Measurements from ENCODE around the gene TCEAL1. TPM values are rescaled to one million over a fixed set of nuclear protein-coding genes. Genes with fewer than 3 reads are reported as not detected.
A peak's percentile ranks its signal among the peaks of the same experiment; 100 is the strongest.
"Not testable (repeated sequence)": the region's sequence is repeated elsewhere in the genome, so short reads cannot be mapped to it uniquely, and the experiment has no call there.

Gene TCEAL1
- total RNA-seq, 1 donor: 38.7 TPM

DNA sequence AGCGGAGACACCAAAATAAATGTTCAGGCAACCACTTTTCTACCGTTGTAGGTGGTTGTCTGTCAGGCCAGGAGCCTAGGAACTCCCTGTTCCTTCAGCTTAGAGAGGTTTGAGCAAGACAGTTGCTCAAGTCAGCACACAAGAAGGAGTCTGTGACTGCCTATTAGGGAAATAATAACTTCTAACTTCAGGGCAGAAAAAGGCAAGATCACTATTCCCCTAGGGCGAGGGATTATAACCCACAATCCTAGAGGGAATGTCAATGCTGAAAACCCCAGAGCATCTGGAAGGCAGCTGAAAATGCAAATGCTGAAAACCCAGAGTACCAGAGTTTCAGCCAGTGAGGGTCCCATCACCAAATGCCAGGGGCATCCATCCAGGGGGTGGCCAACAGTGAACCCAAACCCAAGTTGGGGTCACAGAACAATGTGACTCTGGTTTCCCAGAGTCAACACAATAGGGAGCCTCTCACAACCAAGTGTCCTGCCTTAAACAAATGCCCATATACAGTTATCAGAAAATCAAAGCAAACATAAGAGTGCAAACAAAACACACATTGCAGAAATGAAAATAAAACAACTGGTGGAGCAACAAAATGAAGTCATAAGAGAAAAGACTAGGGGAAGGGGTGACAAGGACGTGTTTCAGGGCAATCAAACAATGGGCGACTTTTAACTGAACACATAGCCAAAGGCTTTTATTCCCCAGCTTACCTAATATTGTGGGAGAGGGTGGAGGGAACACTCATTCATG is 30.1 kb downstream of the TCEAL1 start:
- H3K36me3 ChIP-seq (ENCODE audit: insufficient read depth, low read length): no peaks in the 10 kb centered on the region
- H3K4me3 ChIP-seq (ENCODE audit: insufficient read depth, low read length): no peak overlapping the region
- no peak overlapping the region for H3K4me2 ChIP-seq (ENCODE audit: insufficient read depth, low read length)
- H3K9me3 ChIP-seq (ENCODE audit: low read depth, low read length): no peaks in the 10 kb centered on the region
- H3K27ac ChIP-seq (ENCODE audit: low read depth, low read length): no peak overlapping the region
- no peaks in the 10 kb centered on the region for H3K79me2 ChIP-seq (ENCODE audit: insufficient read depth, low read length)
- H2AFZ ChIP-seq (ENCODE audit: low read length): no peak overlapping the region
- H3K4me1 ChIP-seq (ENCODE audit: insufficient read depth, low read length): no peaks in the 10 kb centered on the region
- peaks cover 3% of the 10 kb centered on the region for H3K27me3 ChIP-seq (ENCODE audit: insufficient read depth, low read length)
- H4K20me1 ChIP-seq (ENCODE audit: insufficient read depth, low read length): no peaks in the 10 kb centered on the region
- TF ChIP-seq CTCF (IDR thresholded peaks at IDR 0.05; ENCODE audit: extremely low read depth, low read depth, low read length): no peak
- no peak for DNase-seq (ENCODE audit: insufficient read length, low spot score, missing footprints)

DNA sequence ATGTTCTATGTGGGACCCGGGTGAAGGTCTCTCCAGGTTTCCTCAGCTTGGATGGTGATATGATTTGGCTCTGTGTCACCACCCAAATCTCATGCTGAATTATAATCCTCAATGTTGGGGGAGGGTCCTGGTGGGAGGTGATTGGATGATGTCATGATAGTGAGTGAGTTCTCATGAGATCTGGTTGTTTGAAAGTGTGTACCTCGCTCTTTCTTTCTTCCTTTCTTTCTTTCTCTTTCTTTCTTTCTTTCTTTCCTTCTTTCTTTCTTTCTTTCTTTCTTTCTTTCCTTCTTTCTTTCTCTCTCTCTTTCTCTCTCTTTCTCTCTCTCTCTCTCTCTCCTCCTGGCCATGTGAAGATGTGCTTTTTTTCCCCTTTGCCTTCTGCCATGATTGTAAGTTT is 30.7 kb downstream of the TCEAL1 start:
- not testable (repeated sequence) for H3K4me1 ChIP-seq (ENCODE audit: insufficient read depth, low read length); H3K4me3 ChIP-seq (ENCODE audit: insufficient read depth, low read length); H3K27ac ChIP-seq (ENCODE audit: low read depth, low read length); H4K20me1 ChIP-seq (ENCODE audit: insufficient read depth, low read length); DNase-seq (ENCODE audit: insufficient read length, low spot score, missing footprints); H3K36me3 ChIP-seq (ENCODE audit: insufficient read depth, low read length); H3K27me3 ChIP-seq (ENCODE audit: insufficient read depth, low read length); H3K9me3 ChIP-seq (ENCODE audit: low read depth, low read length); H2AFZ ChIP-seq (ENCODE audit: low read length); H3K4me2 ChIP-seq (ENCODE audit: insufficient read depth, low read length); H3K79me2 ChIP-seq (ENCODE audit: insufficient read depth, low read length)

DNA sequence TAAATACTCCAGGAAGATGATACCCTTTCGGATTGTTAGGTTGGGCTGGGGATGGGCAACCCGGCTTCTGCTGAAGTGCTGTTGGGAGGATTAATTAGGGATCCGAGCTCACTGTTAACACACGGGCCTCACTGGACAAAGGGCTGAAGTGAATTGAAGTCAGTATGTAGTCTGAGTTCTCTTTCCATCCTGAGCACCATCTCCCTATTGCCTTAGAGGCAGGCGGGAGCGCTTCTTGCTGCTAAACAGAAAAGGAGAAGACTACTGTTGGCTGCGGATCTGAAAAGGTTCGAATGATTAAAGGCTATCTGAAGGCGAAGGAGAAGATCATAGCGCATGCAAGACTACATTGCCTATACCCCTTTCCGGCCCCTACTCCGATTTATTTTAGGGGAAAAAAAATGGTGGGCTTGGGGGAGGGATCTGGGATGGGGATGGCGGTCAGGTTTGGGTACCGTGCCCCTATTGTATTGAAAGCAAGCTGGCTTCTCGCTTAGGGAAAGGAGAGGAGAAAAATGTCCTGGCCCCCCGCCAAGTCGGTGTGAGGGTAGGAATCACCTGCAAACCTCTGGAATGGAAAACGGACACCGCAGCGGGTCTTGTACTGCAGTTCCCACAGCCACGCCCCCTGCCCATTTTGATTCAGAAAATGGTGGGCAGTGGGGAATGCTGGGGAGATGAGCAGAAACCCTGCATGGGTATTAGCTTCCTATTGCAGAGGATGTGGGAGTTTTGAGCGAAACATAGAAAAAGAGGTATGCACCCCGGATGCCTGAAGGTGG is 35.4 kb downstream of the TCEAL1 start:
- Histone ChIP-seq H3K36me3 (ENCODE audit: insufficient read depth, low read length) (no peaks in the 10 kb centered on the region), H3K4me2 (ENCODE audit: insufficient read depth, low read length) (peak overlapping the region; percentile 11), H3K4me1 (ENCODE audit: insufficient read depth, low read length) (no peaks in the 10 kb centered on the region), H3K27me3 (ENCODE audit: insufficient read depth, low read length) (peaks cover 12% of the 10 kb centered on the region), H3K9me3 (ENCODE audit: low read depth, low read length) (no peaks in the 10 kb centered on the region), H3K79me2 (ENCODE audit: insufficient read depth, low read length) (no peaks in the 10 kb centered on the region), H4K20me1 (ENCODE audit: insufficient read depth, low read length) (peaks cover 2% of the 10 kb centered on the region), H3K4me3 (ENCODE audit: insufficient read depth, low read length) (peak overlapping the region; percentile 19), H2AFZ (ENCODE audit: low read length) (peak overlapping the region; percentile 13), H3K27ac (ENCODE audit: low read depth, low read length) (no peak overlapping the region)
- no peak for TF ChIP-seq CTCF (IDR thresholded peaks at IDR 0.05; ENCODE audit: extremely low read depth, low read depth, low read length)
- no peak for DNase-seq (ENCODE audit: insufficient read length, low spot score, missing footprints)

GRCh38 chrX:103666202-103667107 is 37.7 kb downstream of the TCEAL1 start:
- TF ChIP-seq CTCF (IDR thresholded peaks at IDR 0.05; ENCODE audit: extremely low read depth, low read depth, low read length): no peak
- no peaks in the 10 kb centered on the region for H3K9me3 ChIP-seq (ENCODE audit: low read depth, low read length)

More at GRCh38 chrX:103666202-103667107, 37.7 kb downstream of the TCEAL1 start:
- Histone ChIP-seq H3K4me3 (ENCODE audit: insufficient read depth, low read length) (no peak overlapping the region), H3K4me2 (ENCODE audit: insufficient read depth, low read length) (no peak overlapping the region), H3K79me2 (ENCODE audit: insufficient read depth, low read length) (no peaks in the 10 kb centered on the region), H3K36me3 (ENCODE audit: insufficient read depth, low read length) (no peaks in the 10 kb centered on the region), H2AFZ (ENCODE audit: low read length) (no peak overlapping the region), H3K27me3 (ENCODE audit: insufficient read depth, low read length) (peaks cover 14% of the 10 kb centered on the region), H3K4me1 (ENCODE audit: insufficient read depth, low read length) (no peaks in the 10 kb centered on the region), H4K20me1 (ENCODE audit: insufficient read depth, low read length) (peaks cover 2% of the 10 kb centered on the region), H3K27ac (ENCODE audit: low read depth, low read length) (no peak overlapping the region)
- no peak for DNase-seq (ENCODE audit: insufficient read length, low spot score, missing footprints)

All from osteoblast (primary cell).